PC-3 (cell line): ENCODE results near the gene NAV2.

Source experiments
- CTCF ChIP-seq: fragments of 300-600 bp; sonication (generic); conservative IDR thresholded peaks from 2 replicates; pipeline ENCODE4 v1.5.1; 2017; ENCODE audit warnings: antibody characterized with exemption, low read depth, mild to moderate bottlenecking, low read length
- EZH2 ChIP-seq: fragments of 300-600 bp; sonication (generic); IDR thresholded peaks from one replicate; pipeline ENCODE4 v1.6.1; 2017; ENCODE audit warnings: antibody characterized with exemption, mild to moderate bottlenecking, low read length; ENCODE audit not compliant: unreplicated experiment
- EZH2phosphoT487 ChIP-seq: fragments of 300-600 bp; sonication (generic); IDR thresholded peaks from 2 replicates; pipeline ENCODE4 v1.6.1; 2018; ENCODE audit warnings: mild to moderate bottlenecking, antibody characterized with exemption, low read length, borderline replicate concordance

GRCh38 chr11:19729141-19729540, 16.5 kb downstream of the NAV2 start:
- TF ChIP-seq CTCF (no peak), EZH2 (no peak), EZH2phosphoT487 (no peak)
